Suprapubic skin (tissue), 4 donors: Measurements from ENCODE around the gene CDC42EP1. TPM values are rescaled to one million over a fixed set of nuclear protein-coding genes. Genes with fewer than 3 reads are reported as not detected.
A peak's percentile ranks its signal among the peaks of the same experiment; 100 is the strongest.

Source experiments
- DNase-seq, 2 donors: peaks; one replicate each; pipeline ENCODE4 v3.0.0-alpha.2; 2019; ENCODE audit warnings: low spot score in 2 of 2
- H3K27ac ChIP-seq: fragments of 200-600 bp; sonication (generic); one replicate; pipeline ENCODE4 v1.5.1; 2019
- H3K27me3 ChIP-seq: fragments of 200-600 bp; sonication (generic); one replicate; pipeline ENCODE4 v1.5.1; 2019
- H3K36me3 ChIP-seq: fragments of 200-600 bp; sonication (generic); one replicate; pipeline ENCODE4 v1.5.1; 2019
- H3K4me1 ChIP-seq: fragments of 200-600 bp; sonication (generic); one replicate; pipeline ENCODE4 v1.5.1; 2019
- H3K4me3 ChIP-seq: fragments of 200-600 bp; sonication (generic); one replicate; pipeline ENCODE4 v1.5.1; 2019; ENCODE audit warnings: mild to moderate bottlenecking
- H3K9me3 ChIP-seq: fragments of 200-600 bp; sonication (generic); one replicate; pipeline ENCODE4 v1.5.1; 2019
- CTCF ChIP-seq, 2 donors: fragments of 200-600 bp in 1 of 2; fragments of 450-650 bp in 1 of 2; sonication (generic) in 1 of 2; IDR thresholded peaks; one replicate each; pipeline ENCODE4 v1.5.1; 2016 to 2019; ENCODE audit warnings: antibody characterized with exemption in 2 of 2, mild to moderate bottlenecking in 1 of 2, moderate library complexity in 1 of 2
- EP300 ChIP-seq: sonication (generic); formaldehyde crosslinking; IDR thresholded peaks from one replicate; pipeline ENCODE4 v1.6.1; 2017; ENCODE audit warnings: antibody characterized with exemption
- POLR2A ChIP-seq, 2 donors: fragments of 450-650 bp; IDR thresholded peaks; one replicate each; pipeline ENCODE4 v1.6.1; 2017; ENCODE audit warnings: antibody characterized with exemption in 2 of 2, mild to moderate bottlenecking in 2 of 2, moderate library complexity in 2 of 2
- POLR2AphosphoS5 ChIP-seq, 3 donors: sonication (generic); formaldehyde crosslinking; IDR thresholded peaks; one replicate each; pipeline ENCODE4 v1.6.1; 2017; ENCODE audit warnings: antibody characterized with exemption in 3 of 3
- WGBS: methylation state at CpG from one replicate; pipeline ENCODE4 v1.1.5; 2018; 5-methylcytosine and 5-hydroxymethylcytosine counted together
- total RNA-seq, 4 donors: library from RNA; depleted of rRNA; stranded (reverse); fragments of >200 nt; gene quantifications; one replicate each; pipeline ENCODE4 v1.1.0, GENCODE V29; 2016

CDC42EP1 gene
- total RNA-seq, 4 donors from 2014 or later = 32.1 to 93.7 (median 80.9) TPM

GRCh38 chr22:37564111-37564711 is 3.9 kb downstream of the CDC42EP1 start:
- 45% methylated on average over 7 of the region's 7 CpGs for WGBS
- TF ChIP-seq CTCF (IDR thresholded peaks at IDR 0.05) (no peak), POLR2A (IDR thresholded peaks at IDR 0.05) (no peak)
- Histone ChIP-seq H3K27me3 (no peaks in the 10 kb centered on the region), H3K27ac (peak overlapping the region; percentile 99), H3K4me3 (no peak overlapping the region), H3K4me1 (peaks cover 90% of the 10 kb centered on the region), H3K36me3 (peaks cover 30% of the 10 kb centered on the region), H3K9me3 (no peaks in the 10 kb centered on the region)
- DNase-seq = no peak

- TF ChIP-seq CTCF (IDR thresholded peaks at IDR 0.05) (no peak), POLR2AphosphoS5 (IDR thresholded peaks at IDR 0.05) (no peak), EP300 (no peak), POLR2A (IDR thresholded peaks at IDR 0.05) (no peak)
- WGBS = 66% methylated on average over 13 of the region's 17 CpGs
- peaks cover 30% of the 10 kb centered on the region for H3K36me3 ChIP-seq
- peak overlapping the region; percentile 49 for H3K27ac ChIP-seq
- no peaks in the 10 kb centered on the region for H3K27me3 ChIP-seq
- H3K9me3 ChIP-seq = no peaks in the 10 kb centered on the region
- H3K4me3 ChIP-seq = no peak overlapping the region
- DNase-seq = no peak
- H3K4me1 ChIP-seq = peaks cover 92% of the 10 kb centered on the region
These were observed 5.5 kb downstream of the CDC42EP1 start for GRCh38 chr22:37565830-37566229.

- 88% methylated on average over 5 of the region's 28 CpGs for WGBS
- H3K4me1 ChIP-seq = peaks cover 86% of the 10 kb centered on the region
These were observed 6.1 kb downstream of the CDC42EP1 start for GRCh38 chr22:37566329-37566837.

GRCh38 chr22:37566903-37567798 is 6.9 kb downstream of the CDC42EP1 start:
- Histone ChIP-seq H3K36me3 (peaks cover 30% of the 10 kb centered on the region), H3K9me3 (no peaks in the 10 kb centered on the region), H3K27ac (peak overlapping the region; percentile 49), H3K4me3 (no peak overlapping the region), H3K4me1 (peaks cover 79% of the 10 kb centered on the region), H3K27me3 (no peaks in the 10 kb centered on the region)
- TF ChIP-seq POLR2AphosphoS5 (IDR thresholded peaks at IDR 0.05) (peak in 1 of 3 donors; percentile 20), EP300 (no peak), CTCF (IDR thresholded peaks at IDR 0.05) (peak; percentile 89 to 92)
- WGBS = 51% methylated on average over 12 of the region's 16 CpGs
- DNase-seq = peak; percentile 89 to 91

More at GRCh38 chr22:37566329-37566837, 6.1 kb downstream of the CDC42EP1 start:
- Histone ChIP-seq H3K9me3 (no peaks in the 10 kb centered on the region), H3K27ac (peak overlapping the region; percentile 49), H3K27me3 (no peaks in the 10 kb centered on the region), H3K4me3 (no peak overlapping the region), H3K36me3 (peaks cover 30% of the 10 kb centered on the region)
- TF ChIP-seq EP300 = no peak
- TF ChIP-seq CTCF (IDR thresholded peaks at IDR 0.05) = no peak
- TF ChIP-seq POLR2AphosphoS5 (IDR thresholded peaks at IDR 0.05) = no peak
- no peak for TF ChIP-seq POLR2A (IDR thresholded peaks at IDR 0.05)
- no peak for DNase-seq

GRCh38 chr22:37568012-37568411 is 7.7 kb downstream of the CDC42EP1 start:
- DNase-seq = no peak
- TF ChIP-seq POLR2A (IDR thresholded peaks at IDR 0.05) (no peak), POLR2AphosphoS5 (IDR thresholded peaks at IDR 0.05) (no peak), EP300 (no peak), CTCF (IDR thresholded peaks at IDR 0.05) (no peak)
- H3K27me3 ChIP-seq = no peaks in the 10 kb centered on the region
- H3K27ac ChIP-seq = no peak overlapping the region
- H3K4me3 ChIP-seq = no peak overlapping the region
- H3K36me3 ChIP-seq = peaks cover 30% of the 10 kb centered on the region
- H3K4me1 ChIP-seq = peaks cover 70% of the 10 kb centered on the region
- no peaks in the 10 kb centered on the region for H3K9me3 ChIP-seq
- 96% methylated on average over 13 of the region's 15 CpGs for WGBS
